B cell (primary cell): ENCODE data around the gene ESPL1. TPM values are rescaled to one million over a fixed set of nuclear protein-coding genes. Genes with fewer than 3 reads are reported as not detected.

Experiments
- ATAC-seq: fragments of 200-7000 bp; cut with Tn5 transposase; one replicate; pipeline ENCODE4 v1.10.0; 2021; ENCODE audit warnings: low read depth, mild to moderate bottlenecking, moderate number of reproducible peaks, moderate library complexity
- CTCF ChIA-PET: fragments of 350-600 bp; sonication (Branson Sonifier 250); formaldehyde crosslinking; loops from one replicate; lab custom pipeline; 2021; ENCODE audit warnings: antibody characterized with exemption, inconsistent platforms; lab: Charles Lee
- POLR2A ChIA-PET: fragments of 350-600 bp; sonication (Branson Sonifier 250); formaldehyde crosslinking; loops from one replicate; lab custom pipeline; 2021; ENCODE audit warnings: antibody characterized with exemption; lab: Charles Lee
- DNase-seq: peaks from one replicate; pipeline ENCODE4 v3.0.0; 2013
- H2AFZ ChIP-seq: 2 replicates; pipeline ENCODE4 v1.6.1; 2012; ENCODE audit warnings: mild to moderate bottlenecking, low read depth, low read length; ENCODE audit not compliant: insufficient read depth, poor library complexity, severe bottlenecking
- H3K27ac ChIP-seq, 2 donors: 1 replicate in 1 of 2; 2 replicates in 1 of 2; pipeline ENCODE4 v1.5.1; 2012 to 2013; ENCODE audit warnings: low read length in 2 of 2, mild to moderate bottlenecking in 2 of 2, moderate library complexity in 1 of 2
- H3K27me3 ChIP-seq, 4 experiments: fragments of 200-600 bp in 1 of 4; sonication (generic) in 1 of 4; replicated peaks in 1 of 4; 1 replicate in 2 of 4; 2 replicates in 2 of 4; pipeline versions ENCODE4 v1.6.1 to v1.7.0; 2013 to 2016; ENCODE audit warnings: low read length in 3 of 4, mild to moderate bottlenecking in 2 of 4, mixed read lengths in 1 of 4, moderate library complexity in 1 of 4; ENCODE audit not compliant: insufficient read depth in 4 of 4, control insufficient read depth in 3 of 4; ENCODE audit errors: control extremely low read depth in 1 of 4
- H3K36me3 ChIP-seq, 2 experiments: replicated peaks in 1 of 2; 1 replicate in 1 of 2; 2 replicates in 1 of 2; pipeline versions ENCODE4 v1.6.1 to v1.7.1; 2013; ENCODE audit warnings: low read length in 1 of 2; ENCODE audit not compliant: insufficient read depth in 2 of 2, control insufficient read depth in 1 of 2; ENCODE audit errors: control extremely low read depth in 1 of 2, extremely low read depth in 1 of 2
- H3K4me1 ChIP-seq, 2 donors: fragments of 200-600 bp in 1 of 2; sonication (generic) in 1 of 2; 1 replicate in 1 of 2; 2 replicates in 1 of 2; pipeline versions ENCODE4 v1.5.1 to v1.6.1; 2013 to 2017; ENCODE audit warnings: low read length in 2 of 2; ENCODE audit not compliant: control insufficient read depth in 2 of 2, insufficient read depth in 2 of 2
- H3K4me2 ChIP-seq: replicated peaks from 2 replicates; pipeline ENCODE3; 2012; ENCODE audit warnings: mild to moderate bottlenecking, low read depth, low read length; ENCODE audit not compliant: poor library complexity, severe bottlenecking
- H3K4me3 ChIP-seq, 5 experiments: fragments of 200-600 bp in 1 of 5; sonication (generic) in 1 of 5; 1 replicate in 3 of 5; 2 replicates in 2 of 5; pipeline versions ENCODE4 v1.5.1 to v1.7.0; 2011 to 2016; ENCODE audit warnings: low read length in 4 of 5, mild to moderate bottlenecking in 4 of 5, low read depth in 2 of 5, control low read depth in 1 of 5, moderate library complexity in 1 of 5; ENCODE audit not compliant: insufficient read depth in 1 of 5; ENCODE audit errors: control extremely low read depth in 1 of 5, extremely low read depth in 1 of 5
- H3K79me2 ChIP-seq: fragments of 200-600 bp; sonication (generic); one replicate; pipeline ENCODE4 v1.6.0; 2016; ENCODE audit warnings: low read length; ENCODE audit not compliant: control insufficient read depth, insufficient read depth
- H3K9ac ChIP-seq: fragments of 200-600 bp; sonication (generic); 2 replicates; pipeline ENCODE4 v1.6.1; 2017; ENCODE audit warnings: mild to moderate bottlenecking, low read length, moderate library complexity
- H3K9me3 ChIP-seq, 3 donors: one replicate each; pipeline versions ENCODE4 v1.6.1 to v1.7.1; 2013; ENCODE audit warnings: low read length in 2 of 3; ENCODE audit not compliant: control insufficient read depth in 2 of 3, insufficient read depth in 1 of 3; ENCODE audit errors: control extremely low read depth in 1 of 3
- H4K20me1 ChIP-seq: 2 replicates; pipeline ENCODE4 v1.6.0; 2012; ENCODE audit warnings: mild to moderate bottlenecking, low read length; ENCODE audit not compliant: insufficient read depth, control insufficient read depth, poor library complexity, severe bottlenecking
- H3K27ac Mint-ChIP-seq: one replicate; pipeline ENCODE4 v1.8.0; 2021; ENCODE audit warnings: mixed read lengths
- H3K27me3 Mint-ChIP-seq: one replicate; pipeline ENCODE4 v1.8.0; 2021; ENCODE audit warnings: mixed read lengths
- H3K4me1 Mint-ChIP-seq: one replicate; pipeline ENCODE4 v1.8.0; 2021; ENCODE audit warnings: mixed read lengths
- H3K4me3 Mint-ChIP-seq: one replicate; pipeline ENCODE4 v1.8.0; 2021; ENCODE audit warnings: mixed read lengths
- H3K9me3 Mint-ChIP-seq: one replicate; pipeline ENCODE4 v1.8.0; 2022; ENCODE audit warnings: mixed read lengths; ENCODE audit not compliant: insufficient read depth
- EZH2 ChIP-seq: IDR thresholded peaks from 2 replicates; pipeline ENCODE4 v1.6.1; 2012; ENCODE audit warnings: borderline replicate concordance, low read depth, mild to moderate bottlenecking, moderate library complexity, low read length; ENCODE audit not compliant: insufficient read depth, poor library complexity, severe bottlenecking
- WGBS: methylation state at CpG from one replicate; pipeline ENCODE4 v1.1.5; 2013; ENCODE audit warnings: missing lambda C conversion rate; ENCODE audit not compliant: insufficient coverage; 5-methylcytosine and 5-hydroxymethylcytosine counted together
- intact Hi-C: fragments of 100-400 bp; cut with micrococcal nuclease; formaldehyde crosslinking; loops from one replicate; pipeline ENCODE4 v1.10.0; 2022
- polyA plus RNA-seq: library from polyadenylated mRNA; depleted of rRNA; stranded (reverse); fragments of >200 nt; gene quantifications from 2 replicates; pipeline ENCODE4 v1.2.3, GENCODE V29; 2012
- total RNA-seq, 2 donors: library from RNA; stranded (reverse); fragments of 120-200 nt in 1 of 2; gene quantifications; 1 replicate in 1 of 2; 2 replicates in 1 of 2; pipeline versions ENCODE4 v1.2.3 to v1.2.4, GENCODE V29; 2013 to 2022
- TF ChIP-seq, protein P1 (sequence below): fragments of 200-600 bp; IDR thresholded peaks from one replicate; pipeline ENCODE4 v1.8.0; 2022; ENCODE audit warnings: antibody characterized with exemption, mild to moderate bottlenecking

Gene ESPL1
- total and polyA plus RNA-seq, 2 donors (not counting 1 experiment from before 2014, with no cell fraction given), result 0.88 to 2.4 TPM

DNA sequence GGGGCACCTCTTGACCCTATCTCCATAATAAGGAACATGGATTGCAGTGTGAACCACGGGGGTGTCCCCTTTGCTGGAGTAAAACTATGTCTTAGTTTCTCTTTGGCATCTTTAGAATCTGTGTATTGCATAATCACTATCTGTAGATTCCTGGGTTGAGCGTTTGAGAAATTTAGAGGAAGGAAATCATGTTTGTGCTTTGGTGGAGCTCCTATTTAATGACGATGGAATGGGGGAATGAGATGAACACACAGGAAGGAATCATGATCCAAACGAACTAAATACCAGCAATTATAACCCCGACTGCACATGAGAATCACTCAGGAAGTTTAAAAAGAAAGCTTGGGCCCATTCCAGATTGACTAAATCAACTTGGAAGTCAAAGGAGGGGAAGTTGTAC lies 30.1 kb downstream of the ESPL1 start:
- ChIA-PET POLR2A (interaction anchor here (0.6 to 3.3 kb wide), 3 partner anchors 23 to 397 kb away, joined by 5 to 19 read pairs (median 10); partner anchors contain the start of gene AAAS), CTCF (interaction anchor here (0.7 to 24.0 kb wide), 6 partner anchors 10 to 210 kb away, joined by 3 to 721 read pairs (median 12); partner anchors contain the start of genes AAAS and ITGB7)
- Histone ChIP-seq H3K27ac (peak overlapping the region in 1 of 2 donors; percentile 17), H2AFZ (no peak overlapping the region), H3K36me3 (peaks cover 5 to 41% of the 10 kb centered on the region in 2 experiments), H3K4me1 (peaks cover 31 to 51% of the 10 kb centered on the region in 2 donors), H3K9ac (no peak overlapping the region), H3K4me3 (no peak overlapping the region), H3K27me3 (no peaks in the 10 kb centered on the region), H3K79me2 (peaks cover 68% of the 10 kb centered on the region), H3K4me2 (no peak overlapping the region), H4K20me1 (peaks cover 32% of the 10 kb centered on the region), H3K9me3 (no peaks in the 10 kb centered on the region)
- Mint-ChIP-seq H3K9me3 (no peaks in the 10 kb centered on the region), H3K4me1 (peaks cover 70% of the 10 kb centered on the region), H3K27me3 (no peaks in the 10 kb centered on the region), H3K4me3 (peak overlapping the region; percentile 68), H3K27ac (peak overlapping the region; percentile 77)
- intact Hi-C loops, result loop anchor here (2.0 to 5.0 kb wide), 2 partner anchors 77 to 329 kb away; partner anchors contain the start of gene ATF7
- no peak for DNase-seq
- no peak for TF ChIP-seq EZH2
- TF ChIP-seq, protein P1, sequence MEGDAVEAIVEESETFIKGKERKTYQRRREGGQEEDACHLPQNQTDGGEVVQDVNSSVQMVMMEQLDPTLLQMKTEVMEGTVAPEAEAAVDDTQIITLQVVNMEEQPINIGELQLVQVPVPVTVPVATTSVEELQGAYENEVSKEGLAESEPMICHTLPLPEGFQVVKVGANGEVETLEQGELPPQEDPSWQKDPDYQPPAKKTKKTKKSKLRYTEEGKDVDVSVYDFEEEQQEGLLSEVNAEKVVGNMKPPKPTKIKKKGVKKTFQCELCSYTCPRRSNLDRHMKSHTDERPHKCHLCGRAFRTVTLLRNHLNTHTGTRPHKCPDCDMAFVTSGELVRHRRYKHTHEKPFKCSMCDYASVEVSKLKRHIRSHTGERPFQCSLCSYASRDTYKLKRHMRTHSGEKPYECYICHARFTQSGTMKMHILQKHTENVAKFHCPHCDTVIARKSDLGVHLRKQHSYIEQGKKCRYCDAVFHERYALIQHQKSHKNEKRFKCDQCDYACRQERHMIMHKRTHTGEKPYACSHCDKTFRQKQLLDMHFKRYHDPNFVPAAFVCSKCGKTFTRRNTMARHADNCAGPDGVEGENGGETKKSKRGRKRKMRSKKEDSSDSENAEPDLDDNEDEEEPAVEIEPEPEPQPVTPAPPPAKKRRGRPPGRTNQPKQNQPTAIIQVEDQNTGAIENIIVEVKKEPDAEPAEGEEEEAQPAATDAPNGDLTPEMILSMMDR, result no peak
- no CpG with 5 or more reads among the region's 5 CpGs for WGBS
- no peak for ATAC-seq

GRCh38 chr12:53299101-53299453 lies 31.0 kb downstream of the ESPL1 start:
- Histone ChIP-seq H4K20me1 (peaks cover 35% of the 10 kb centered on the region), H3K27ac (peak overlapping the region; percentile 65 to 74), H3K4me2 (peak overlapping the region; percentile 91), H3K9me3 (no peaks in the 10 kb centered on the region), H2AFZ (peak overlapping the region; percentile 86), H3K9ac (peak overlapping the region; percentile 93), H3K27me3 (no peaks in the 10 kb centered on the region), H3K4me3 (peak overlapping the region in 4 of 5 experiments; percentile 75 to 94 (median 88)), H3K36me3 (peaks cover 5 to 45% of the 10 kb centered on the region in 2 experiments), H3K79me2 (peaks cover 73% of the 10 kb centered on the region), H3K4me1 (peaks cover 31 to 51% of the 10 kb centered on the region in 2 donors)
- H3K27me3 Mint-ChIP-seq, result no peaks in the 10 kb centered on the region
- H3K9me3 Mint-ChIP-seq, result no peaks in the 10 kb centered on the region
- POLR2A ChIA-PET, result interaction anchor here (0.6 to 3.3 kb wide), 8 partner anchors 12 to 719 kb away, joined by 3 to 19 read pairs (median 6); partner anchors contain the start of genes AAAS, CSAD, ESPL1 and ZNF740
- peak; percentile 15 for ATAC-seq
- DNase-seq, result no peak
- TF ChIP-seq, protein P1, result no peak
- no peak for TF ChIP-seq EZH2
- 60% methylated on average over 1 of the region's 5 CpGs for WGBS
- intact Hi-C loops, result loop anchor here (1.0 to 5.0 kb wide), 5 partner anchors 22 to 328 kb away; partner anchors contain the start of genes AAAS, ATF7, CSAD and PCBP2
- CTCF ChIA-PET, result interaction anchor here (0.7 to 24.0 kb wide), 13 partner anchors 9 to 1261 kb away, joined by 3 to 721 read pairs (median 4); partner anchors contain the start of genes AAAS, ESPL1 and ITGB7
- peak overlapping the region; percentile 99 for H3K27ac Mint-ChIP-seq
- H3K4me3 Mint-ChIP-seq, result peak overlapping the region; percentile 100
- H3K4me1 Mint-ChIP-seq, result peaks cover 70% of the 10 kb centered on the region
